ENCODE measurements around the gene RFTN2.

The RFTN2 gene

GRCh38 chr2:197628043-197628500 lies 47.3 kb downstream of the RFTN2 start:
- in situ Hi-C loops (cut with MboI; ENCODE audit: low sequenced_read_pairs, unreplicated experiment), result no loop called here
- no peak for DNase-seq (ENCODE audit: low spot score)
- TF ChIP-seq CTCF (IDR thresholded peaks at IDR 0.05; ENCODE audit: borderline replicate concordance, control extremely low read depth, extremely low read depth, insufficient read depth, missing control alignments), result no peak

GRCh38 chr2:197626965-197627625 lies 48.3 kb downstream of the RFTN2 start:
- no peak for DNase-seq (ENCODE audit: low spot score)
- TF ChIP-seq CTCF (IDR thresholded peaks at IDR 0.05; ENCODE audit: borderline replicate concordance, control extremely low read depth, extremely low read depth, insufficient read depth, missing control alignments), result no peak
- in situ Hi-C loops (cut with MboI; ENCODE audit: low sequenced_read_pairs, unreplicated experiment), result no loop called here

- in situ Hi-C loops (cut with MboI; ENCODE audit: low sequenced_read_pairs, unreplicated experiment), result no loop called here
- no peak for DNase-seq (ENCODE audit: low spot score)
- no peak for TF ChIP-seq CTCF (IDR thresholded peaks at IDR 0.05; ENCODE audit: borderline replicate concordance, control extremely low read depth, extremely low read depth, insufficient read depth, missing control alignments)
Measured at GRCh38 chr2:197620133-197620532, 55.3 kb downstream of the RFTN2 start.

GRCh38 chr2:197615016-197615652 lies 60.3 kb downstream of the RFTN2 start:
- in situ Hi-C loops (cut with MboI; ENCODE audit: low sequenced_read_pairs, unreplicated experiment), result no loop called here
- peak; percentile 7 for TF ChIP-seq CTCF (IDR thresholded peaks at IDR 0.05; ENCODE audit: borderline replicate concordance, control extremely low read depth, extremely low read depth, insufficient read depth, missing control alignments)
- no peak for DNase-seq (ENCODE audit: low spot score)

GRCh38 chr2:197614532-197614931 lies 60.9 kb downstream of the RFTN2 start:
- TF ChIP-seq CTCF (IDR thresholded peaks at IDR 0.05; ENCODE audit: borderline replicate concordance, control extremely low read depth, extremely low read depth, insufficient read depth, missing control alignments), result no peak
- in situ Hi-C loops (cut with MboI; ENCODE audit: low sequenced_read_pairs, unreplicated experiment), result no loop called here
- no peak for DNase-seq (ENCODE audit: low spot score)

GRCh38 chr2:197613509-197613987 lies 61.8 kb downstream of the RFTN2 start:
- in situ Hi-C loops (cut with MboI; ENCODE audit: low sequenced_read_pairs, unreplicated experiment), result no loop called here
- TF ChIP-seq CTCF (IDR thresholded peaks at IDR 0.05; ENCODE audit: borderline replicate concordance, control extremely low read depth, extremely low read depth, insufficient read depth, missing control alignments), result no peak
- DNase-seq (ENCODE audit: low spot score), result no peak

All from GM13976 (cell line).